A549 (cell line): ENCODE results near the gene BCL2. TPM values are rescaled to one million over a fixed set of nuclear protein-coding genes. Genes with fewer than 3 reads are reported as not detected.

Experiments used
- ATAC-seq, 2 experiments: fragments of 200-7000 bp in 1 of 2; fragments of >200 bp in 1 of 2; cut with Nextera tagmentation in 1 of 2; cut with Tn5 transposase in 1 of 2; 3 replicates each; pipeline versions ENCODE4 v1.8.0 to v1.9.1; 2018 to 2020; ENCODE audit warnings: mild to moderate bottlenecking in 1 of 2, moderate library complexity in 1 of 2
- CTCF ChIA-PET: fragments of 300-600 bp; sonication (Branson Sonifier 250); formaldehyde crosslinking; extraction: SDS; loops from one replicate; lab custom pipeline; 2021; ENCODE audit warnings: antibody characterized with exemption, inconsistent platforms; lab: Yijun Ruan, JAX
- POLR2A ChIA-PET: fragments of 350-600 bp; formaldehyde crosslinking; extraction: SDS; loops from one replicate; lab custom pipeline; 2021; ENCODE audit warnings: antibody characterized with exemption, inconsistent platforms; lab: Yijun Ruan, JAX
- DNase-seq, 2 experiments: peaks; one replicate each; pipeline versions ENCODE4 v3.0.0 to v3.0.0-alpha.2; 2011 to 2016; ENCODE audit warnings: low read depth in 1 of 2, low spot score in 1 of 2
- FAIRE-seq: peaks from 2 replicates; lab custom pipeline; 2011; peaks lifted over from hg19 to GRCh38; lab: Jason Lieb, UNC
- H3K27ac ChIP-seq, 2 experiments: fragments of >200 bp; sonication (Bioruptor Twin); formaldehyde crosslinking; 3 replicates each; pipeline ENCODE4 v1.5.1; 2016 to 2017
- H3K4me1 ChIP-seq: fragments of >200 bp; sonication (Bioruptor Twin); formaldehyde crosslinking; 3 replicates; pipeline ENCODE4 v1.6.1; 2016
- H3K4me2 ChIP-seq: fragments of >200 bp; sonication (Bioruptor Twin); formaldehyde crosslinking; 3 replicates; pipeline ENCODE4 v1.6.1; 2016
- H3K4me3 ChIP-seq: fragments of >200 bp; sonication (Bioruptor Twin); formaldehyde crosslinking; 3 replicates; pipeline ENCODE4 v1.5.1; 2016
- H3K9me3 ChIP-seq: fragments of >200 bp; sonication (Bioruptor Twin); formaldehyde crosslinking; 3 replicates; pipeline ENCODE4 v1.6.1; 2016
- BCL3 ChIP-seq: fragments of >200 bp; sonication (Bioruptor Twin); formaldehyde crosslinking; IDR thresholded peaks from 3 replicates; pipeline ENCODE4 v1.6.1; 2016
- CBX8 ChIP-seq: fragments of 200-600 bp; sonication (generic); IDR thresholded peaks from 2 replicates; pipeline ENCODE4 v1.6.1; 2016
- CHD4 ChIP-seq: fragments of 200-600 bp; sonication (generic); IDR thresholded peaks from 2 replicates; pipeline ENCODE4 v1.6.1; 2016; ENCODE audit warnings: antibody characterized with exemption, mild to moderate bottlenecking, borderline replicate concordance
- FOSB ChIP-seq: fragments of 250-450 bp; sonication (Bioruptor Pico); IDR thresholded peaks from 2 replicates; pipeline ENCODE4 v1.5.0; 2020; ENCODE audit warnings: mild to moderate bottlenecking, moderate library complexity
- FOSL2 ChIP-seq, 2 experiments: fragments of 450-650 bp in 1 of 2; fragments of >200 bp in 1 of 2; sonication (Bioruptor Twin) in 1 of 2; formaldehyde crosslinking; IDR thresholded peaks; 2 replicates each; pipeline versions ENCODE4 v1.5.0 to v1.6.1; 2016 to 2020; ENCODE audit warnings: mild to moderate bottlenecking in 1 of 2, moderate library complexity in 1 of 2
- FOXS1 ChIP-seq: fragments of 250-450 bp; sonication (Bioruptor Pico); IDR thresholded peaks from 2 replicates; pipeline ENCODE4 v1.5.0; 2020; ENCODE audit warnings: mild to moderate bottlenecking, moderate library complexity
- HDAC2 ChIP-seq: fragments of 200-600 bp; sonication (generic); IDR thresholded peaks from 2 replicates; pipeline ENCODE4 v1.6.1; 2016
- HOXB5 ChIP-seq: fragments of 250-450 bp; sonication (Bioruptor Pico); IDR thresholded peaks from 2 replicates; pipeline ENCODE4 v1.5.0; 2020; ENCODE audit warnings: mild to moderate bottlenecking, moderate library complexity
- JUN ChIP-seq, 2 experiments: fragments of >200 bp; sonication (Bioruptor Twin); formaldehyde crosslinking; IDR thresholded peaks; 2 replicates in 1 of 2; 3 replicates in 1 of 2; pipeline ENCODE4 v1.6.1; 2016 to 2017
- KDM5A ChIP-seq: fragments of 200-600 bp; sonication (generic); IDR thresholded peaks from 2 replicates; pipeline ENCODE4 v1.6.1; 2016; ENCODE audit warnings: antibody characterized with exemption, mild to moderate bottlenecking
- MAX ChIP-seq: IDR thresholded peaks from 2 replicates; pipeline ENCODE4 v1.6.1; 2012
- MYC ChIP-seq: IDR thresholded peaks from 2 replicates; pipeline ENCODE4 v1.6.1; 2012; ENCODE audit warnings: mild to moderate bottlenecking, inconsistent platforms, low read length, improper control_type of control experiment, borderline replicate concordance
- NPAS2 ChIP-seq: fragments of 250-450 bp; sonication (Bioruptor Pico); IDR thresholded peaks from 2 replicates; pipeline ENCODE4 v1.8.0; 2022; ENCODE audit warnings: mild to moderate bottlenecking, moderate library complexity, borderline replicate concordance
- NR3C1 ChIP-seq: fragments of >200 bp; sonication (Bioruptor Twin); formaldehyde crosslinking; IDR thresholded peaks from 3 replicates; pipeline ENCODE4 v1.6.1; 2017
- POLR2A ChIP-seq: IDR thresholded peaks from 2 replicates; pipeline ENCODE4 v1.6.1; 2012; ENCODE audit warnings: mild to moderate bottlenecking, low read length
- RAD21 ChIP-seq, 2 experiments: fragments of >200 bp in 1 of 2; sonication (Bioruptor Twin) in 1 of 2; formaldehyde crosslinking in 1 of 2; IDR thresholded peaks in 1 of 2; conservative IDR thresholded peaks in 1 of 2; 2 replicates in 1 of 2; 3 replicates in 1 of 2; pipeline ENCODE4 v1.6.1; 2012 to 2018; ENCODE audit warnings: inconsistent platforms in 1 of 2
- RCOR1 ChIP-seq: fragments of 150-350 bp; IDR thresholded peaks from 2 replicates; pipeline ENCODE4 v1.6.1; 2014; ENCODE audit warnings: antibody characterized with exemption, low read length, low read depth
- RNF2 ChIP-seq: fragments of 200-600 bp; sonication (generic); IDR thresholded peaks from 2 replicates; pipeline ENCODE4 v1.6.1; 2016; ENCODE audit warnings: low read depth, mild to moderate bottlenecking, antibody characterized with exemption, moderate library complexity, borderline replicate concordance
- SREBF2 ChIP-seq: fragments of 450-650 bp; IDR thresholded peaks from 2 replicates; pipeline ENCODE4 v1.6.1; 2014; ENCODE audit warnings: mild to moderate bottlenecking, moderate library complexity
- TFCP2L1 ChIP-seq: fragments of 250-450 bp; sonication (Bioruptor Pico); IDR thresholded peaks from 2 replicates; pipeline ENCODE4 v1.5.0; 2021; ENCODE audit warnings: mild to moderate bottlenecking
- ZFP36 ChIP-seq: fragments of 450-650 bp; IDR thresholded peaks from 2 replicates; pipeline ENCODE4 v1.6.1; 2014; ENCODE audit warnings: borderline replicate concordance; ENCODE audit not compliant: partially characterized antibody
- WGBS: methylation state at CpG from one replicate; pipeline ENCODE4 v1.1.6; 2017; ENCODE audit errors: missing lambda C conversion rate; 5-methylcytosine and 5-hydroxymethylcytosine counted together
- polyA plus RNA-seq, 4 experiments: library from polyadenylated mRNA; depleted of rRNA in 3 of 4; stranded (reverse); fragments of >200 nt; fragmentation: RNase III in 1 of 4; extraction: RNeasy Plus Mini Kit Qiagen cat#74134 plus additional on column Dnase treatment in 1 of 4; gene quantifications; 2 replicates in 3 of 4; 3 replicates in 1 of 4; pipeline ENCODE4 v1.2.3, GENCODE V29; 2011 to 2017
- TF ChIP-seq, protein P1 (sequence below): fragments of 250-450 bp; sonication (Bioruptor Pico); IDR thresholded peaks from 2 replicates; pipeline ENCODE4 v1.5.0; 2021; ENCODE audit warnings: mild to moderate bottlenecking, moderate library complexity, borderline replicate concordance
- TF ChIP-seq, protein P2 (sequence below): IDR thresholded peaks from 2 replicates; pipeline ENCODE4 v1.6.1; 2012; ENCODE audit warnings: low read depth, borderline replicate concordance

The BCL2 gene
- polyA plus RNA-seq, 2 of the 4 experiments (the other 2 are of a cell fraction) = 0.50 to 0.61 TPM

GRCh38 chr18:63109802-63110201 lies 209.8 kb downstream of the BCL2 start:
- H3K4me2 ChIP-seq = no peak overlapping the region
- no peaks in the 10 kb centered on the region for H3K9me3 ChIP-seq
- H3K4me3 ChIP-seq = no peak overlapping the region
- no peak for DNase-seq
- TF ChIP-seq HOXB5 (CRISPR knock-in tag) (no peak), BCL3 (no peak), POLR2A (no peak), FOSB (CRISPR knock-in tag) (no peak), CHD4 (no peak), RAD21 (conservative IDR thresholded peaks at IDR 0.05 in 1 of 2, IDR thresholded peaks at IDR 0.05 in 1 of 2) (no peak), RCOR1 (no peak), SREBF2 (no peak), JUN (IDR thresholded peaks at IDR 0.05) (no peak), MYC (no peak)
- TF ChIP-seq, protein P1, sequence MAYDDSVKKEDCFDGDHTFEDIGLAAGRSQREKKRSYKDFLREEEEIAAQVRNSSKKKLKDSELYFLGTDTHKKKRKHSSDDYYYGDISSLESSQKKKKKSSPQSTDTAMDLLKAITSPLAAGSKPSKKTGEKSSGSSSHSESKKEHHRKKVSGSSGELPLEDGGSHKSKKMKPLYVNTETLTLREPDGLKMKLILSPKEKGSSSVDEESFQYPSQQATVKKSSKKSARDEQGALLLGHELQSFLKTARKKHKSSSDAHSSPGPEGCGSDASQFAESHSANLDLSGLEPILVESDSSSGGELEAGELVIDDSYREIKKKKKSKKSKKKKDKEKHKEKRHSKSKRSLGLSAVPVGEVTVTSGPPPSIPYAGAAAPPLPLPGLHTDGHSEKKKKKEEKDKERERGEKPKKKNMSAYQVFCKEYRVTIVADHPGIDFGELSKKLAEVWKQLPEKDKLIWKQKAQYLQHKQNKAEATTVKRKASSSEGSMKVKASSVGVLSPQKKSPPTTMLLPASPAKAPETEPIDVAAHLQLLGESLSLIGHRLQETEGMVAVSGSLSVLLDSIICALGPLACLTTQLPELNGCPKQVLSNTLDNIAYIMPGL (CRISPR knock-in tag) = no peak
- TF ChIP-seq, all 56 proteins: peak for 0
- H3K27ac ChIP-seq = no peak overlapping the region
- CTCF ChIA-PET = no interaction called here
- no peak for FAIRE-seq
- ATAC-seq = no peak
- POLR2A ChIA-PET = no interaction called here
- WGBS = 9% methylated on average over 4 of the region's 4 CpGs
- no peaks in the 10 kb centered on the region for H3K4me1 ChIP-seq

- CTCF ChIA-PET = no interaction called here
- WGBS = 14% methylated on average over 5 of the region's 5 CpGs
- ATAC-seq = no peak
These were observed 210.5 kb downstream of the BCL2 start for GRCh38 chr18:63109022-63109421.

More at GRCh38 chr18:63109022-63109421, 210.5 kb downstream of the BCL2 start:
- Histone ChIP-seq H3K27ac (no peak overlapping the region), H3K9me3 (no peaks in the 10 kb centered on the region), H3K4me3 (no peak overlapping the region), H3K4me2 (no peak overlapping the region), H3K4me1 (no peaks in the 10 kb centered on the region)
- TF ChIP-seq KDM5A = no peak
- no peak for TF ChIP-seq NR3C1
- TF ChIP-seq NPAS2 (CRISPR knock-in tag) = no peak
- no peak for TF ChIP-seq TFCP2L1 (CRISPR knock-in tag)
- TF ChIP-seq, protein P2, sequence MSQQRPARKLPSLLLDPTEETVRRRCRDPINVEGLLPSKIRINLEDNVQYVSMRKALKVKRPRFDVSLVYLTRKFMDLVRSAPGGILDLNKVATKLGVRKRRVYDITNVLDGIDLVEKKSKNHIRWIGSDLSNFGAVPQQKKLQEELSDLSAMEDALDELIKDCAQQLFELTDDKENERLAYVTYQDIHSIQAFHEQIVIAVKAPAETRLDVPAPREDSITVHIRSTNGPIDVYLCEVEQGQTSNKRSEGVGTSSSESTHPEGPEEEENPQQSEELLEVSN = no peak
- no peak for TF ChIP-seq RAD21 (conservative IDR thresholded peaks at IDR 0.05 in 1 of 2, IDR thresholded peaks at IDR 0.05 in 1 of 2)
- TF ChIP-seq MAX = no peak
- TF ChIP-seq CBX8 = no peak
- TF ChIP-seq HDAC2 = no peak
- no peak for TF ChIP-seq BCL3
- TF ChIP-seq SREBF2 = no peak
- TF ChIP-seq ZFP36 = no peak
- TF ChIP-seq RNF2 = no peak
- no peak for TF ChIP-seq FOSL2 (IDR thresholded peaks at IDR 0.05)
- no peak for TF ChIP-seq FOSL2 (CRISPR knock-in tag; IDR thresholded peaks at IDR 0.05)
- TF ChIP-seq FOXS1 (CRISPR knock-in tag) = no peak
- DNase-seq (no peak), FAIRE-seq (no peak)
- POLR2A ChIA-PET = no interaction called here
